Kidney tubule cell (primary cell): ENCODE results near the gene APH1A.
"Not testable (repeated sequence)": the region's sequence is repeated elsewhere in the genome, so short reads cannot be mapped to it uniquely, and the experiment has no call there.

Experiments
- DNase-seq: peaks from one replicate; pipeline ENCODE4 v3.0.0-alpha.2; 2018; ENCODE audit warnings: low spot score

The APH1A gene

GRCh38 chr1:150233359-150234308, 35.2 kb downstream of the APH1A start:
- DNase-seq: peak; percentile 25

GRCh38 chr1:150232921-150233320, 35.9 kb downstream of the APH1A start:
- not testable (repeated sequence) for DNase-seq

GRCh38 chr1:150228246-150228645, 40.6 kb downstream of the APH1A start:
- DNase-seq: not testable (repeated sequence)

- no peak for DNase-seq
Measured at GRCh38 chr1:150227228-150227627, 41.6 kb downstream of the APH1A start.

GRCh38 chr1:150226486-150226885, 42.3 kb downstream of the APH1A start:
- DNase-seq: no peak

- no peak for DNase-seq
Measured at GRCh38 chr1:150225546-150225945, 43.3 kb downstream of the APH1A start.

- no peak for DNase-seq
Measured at GRCh38 chr1:150224983-150225382, 43.8 kb downstream of the APH1A start.

GRCh38 chr1:150221552-150221951, 47.3 kb downstream of the APH1A start:
- peak; percentile 17 for DNase-seq

- not testable (repeated sequence) for DNase-seq
Measured at GRCh38 chr1:150215855-150216254, 53.0 kb downstream of the APH1A start.
